Heart left ventricle (tissue), 16 donors: Measurements from ENCODE around the gene GRK3. TPM values are rescaled to one million over a fixed set of nuclear protein-coding genes. Genes with fewer than 3 reads are reported as not detected.

Experiments used
- ATAC-seq, 4 donors: fragments of 200-7000 bp; cut with Tn5 transposase; one replicate each; pipeline ENCODE4 v1.9.1; 2020 to 2022; ENCODE audit warnings: moderate library complexity in 4 of 4, mild to moderate bottlenecking in 3 of 4, moderate number of reproducible peaks in 1 of 4
- DNase-seq, 5 donors: peaks; one replicate each; pipeline ENCODE4 v3.0.0-alpha.2; 2020
- H3K27ac ChIP-seq, 12 donors: fragments of 200-600 bp; sonication (generic) in 4 of 12; one replicate each; pipeline versions ENCODE4 v1.5.0 to v1.8.0; 2016 to 2022; ENCODE audit warnings: mild to moderate bottlenecking in 2 of 12
- H3K27me3 ChIP-seq, 9 donors: fragments of 200-600 bp; sonication (generic) in 2 of 9; one replicate each; pipeline versions ENCODE4 v1.5.1 to v1.8.0; 2016 to 2022; ENCODE audit warnings: mild to moderate bottlenecking in 3 of 9
- H3K36me3 ChIP-seq, 9 donors: fragments of 200-600 bp; sonication (generic) in 2 of 9; one replicate each; pipeline versions ENCODE4 v1.5.0 to v1.8.0; 2018 to 2022; ENCODE audit warnings: mild to moderate bottlenecking in 2 of 9
- H3K4me1 ChIP-seq, 12 donors: fragments of 200-600 bp; sonication (generic) in 4 of 12; one replicate each; pipeline versions ENCODE4 v1.5.0 to v1.8.0; 2016 to 2022; ENCODE audit warnings: mild to moderate bottlenecking in 3 of 12
- H3K4me3 ChIP-seq, 12 donors: fragments of 200-600 bp; sonication (generic) in 4 of 12; one replicate each; pipeline versions ENCODE4 v1.5.0 to v1.8.0; 2017 to 2022; ENCODE audit warnings: mild to moderate bottlenecking in 9 of 12, moderate library complexity in 4 of 12
- H3K9me3 ChIP-seq, 12 donors: fragments of 200-600 bp; sonication (generic) in 4 of 12; one replicate each; pipeline versions ENCODE4 v1.5.0 to v1.8.0; 2016 to 2022; ENCODE audit warnings: mild to moderate bottlenecking in 1 of 12
- POLR2A ChIP-seq, 2 donors: fragments of 450-650 bp; IDR thresholded peaks; one replicate each; pipeline ENCODE4 v1.6.1; 2017; ENCODE audit warnings: antibody characterized with exemption in 2 of 2, mild to moderate bottlenecking in 2 of 2, moderate library complexity in 2 of 2
- WGBS, 4 donors: extraction: QIAGEN DNeasy Blood & Tissue Kit in 2 of 4; methylation state at CpG; one replicate each; pipeline versions ENCODE4 v1.1.5 to v1.1.7; 2013 to 2018; 5-methylcytosine and 5-hydroxymethylcytosine counted together
- intact Hi-C, 10 donors: fragments of 100-400 bp; cut with DNase I; formaldehyde crosslinking; loops; one replicate each; pipeline versions ENCODE4 v1.11.1 to v1.14.2; 2022
- polyA plus RNA-seq, 2 donors: library from polyadenylated mRNA; stranded (reverse); fragments of 200-250 nt; gene quantifications; one replicate each; pipeline ENCODE4 v1.2.3, GENCODE V29; 2013
- total RNA-seq, 9 donors: library from RNA; depleted of rRNA in 2 of 9; stranded (reverse); fragments of >200 nt in 2 of 9; fragmentation: NEBNext Ultra II Directional in 3 of 9; extraction: Animal tissue kit (Norgen Biotek cat#: 25700) in 3 of 9; gene quantifications; one replicate each; pipeline versions ENCODE4 v1.1.0 to v1.2.4, GENCODE V29; 2016 to 2023
- TF ChIP-seq, protein P1 (sequence below), 12 donors: fragments of 200-600 bp; sonication (generic) in 4 of 12; IDR thresholded peaks; one replicate each; pipeline versions ENCODE4 v1.5.0 to v1.8.0; 2018 to 2022; ENCODE audit warnings: antibody characterized with exemption in 12 of 12, mild to moderate bottlenecking in 5 of 12
- donor health status: ischemic (EF 13 %, LVEDD 7.1; RV severe dilation, severe dysfunction).
- donor health status: healthy with polysubstance abuse.
- donor health status: DM: no; HTN: yes; CAD: no.
- donor health status: DM: no; HTN: no; CAD: no.
- donor health status: ischemic (EF 25% LVEDD 6.9; RV normal size, moderate dysfunction).
- donor health status: ischemic (EF 25% LVEDD 5.7; RV mildly dilated, moderate dysfunction).
- donor health status: healthy.
- donor health status: DM: yes; HTN: yes; CAD: no.
- donor health status: ischemic (EF 35%, LVEDD 5.7; RV mildly dilated, moderate dysfunction).
- donor health status: nonischemic (EF 11% LVEDD 7.7; RV severe dilation, severe dysfunction).
- donor health status: DM: yes; HTN: yes; CAD: no.
- donor health status: PGD.
- donor health status: ischemic (EF 29% LVEDD 5.4; RV normal size, mild dysfunction).
- donor health status: nonischemic (EF 23%, LVEDD 6.1; RV moderate dilation, normal function).

Gene GRK3
- total and polyA plus RNA-seq, 11 donors: 1.1 to 16.2 (median 5.9) TPM

DNA sequence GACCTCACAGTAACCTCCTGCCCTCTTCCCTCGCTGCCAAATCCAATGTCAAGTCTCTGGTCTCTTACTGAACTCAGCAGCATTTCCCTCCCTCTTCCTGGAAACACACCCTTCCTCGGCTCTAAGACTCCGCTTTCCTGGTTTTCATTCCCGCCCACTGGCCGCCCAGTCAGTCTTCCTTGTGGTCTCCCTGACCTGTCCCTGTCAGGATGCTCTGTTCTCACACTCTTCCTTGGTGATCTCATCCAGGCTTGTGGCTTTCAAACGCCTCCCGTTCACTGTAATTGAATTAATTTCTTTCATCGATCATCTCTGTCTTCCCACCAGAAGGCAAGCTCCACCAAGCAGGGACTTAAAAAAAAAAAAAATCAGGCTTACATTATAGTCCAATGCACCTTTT is 211.1 kb downstream of the GRK3 start:
- 35 to 47% (median 44%) methylated on average over 8 of the region's 8 CpGs for WGBS, 4 donors
- no peak for DNase-seq
- H3K4me1 ChIP-seq: peaks cover 0 to 6% (median 0%) of the 10 kb centered on the region in 12 donors
- H3K9me3 ChIP-seq: no peaks in the 10 kb centered on the region
- no peak overlapping the region for H3K4me3 ChIP-seq
- peaks cover 0 to 87% (median 15%) of the 10 kb centered on the region in 9 donors for H3K36me3 ChIP-seq
- ATAC-seq: peak in 1 of 4 donors; percentile 4
- TF ChIP-seq, protein P1, sequence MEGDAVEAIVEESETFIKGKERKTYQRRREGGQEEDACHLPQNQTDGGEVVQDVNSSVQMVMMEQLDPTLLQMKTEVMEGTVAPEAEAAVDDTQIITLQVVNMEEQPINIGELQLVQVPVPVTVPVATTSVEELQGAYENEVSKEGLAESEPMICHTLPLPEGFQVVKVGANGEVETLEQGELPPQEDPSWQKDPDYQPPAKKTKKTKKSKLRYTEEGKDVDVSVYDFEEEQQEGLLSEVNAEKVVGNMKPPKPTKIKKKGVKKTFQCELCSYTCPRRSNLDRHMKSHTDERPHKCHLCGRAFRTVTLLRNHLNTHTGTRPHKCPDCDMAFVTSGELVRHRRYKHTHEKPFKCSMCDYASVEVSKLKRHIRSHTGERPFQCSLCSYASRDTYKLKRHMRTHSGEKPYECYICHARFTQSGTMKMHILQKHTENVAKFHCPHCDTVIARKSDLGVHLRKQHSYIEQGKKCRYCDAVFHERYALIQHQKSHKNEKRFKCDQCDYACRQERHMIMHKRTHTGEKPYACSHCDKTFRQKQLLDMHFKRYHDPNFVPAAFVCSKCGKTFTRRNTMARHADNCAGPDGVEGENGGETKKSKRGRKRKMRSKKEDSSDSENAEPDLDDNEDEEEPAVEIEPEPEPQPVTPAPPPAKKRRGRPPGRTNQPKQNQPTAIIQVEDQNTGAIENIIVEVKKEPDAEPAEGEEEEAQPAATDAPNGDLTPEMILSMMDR (IDR thresholded peaks at IDR 0.05): no peak
- TF ChIP-seq POLR2A (IDR thresholded peaks at IDR 0.05): no peak
- intact Hi-C loops: loop anchor here in 5 of 10 donors (2.0 to 10.0 kb wide), 4 partner anchors 71 to 559 kb away; no protein-coding TSS in a partner anchor
- H3K27me3 ChIP-seq: no peaks in the 10 kb centered on the region
- no peak overlapping the region for H3K27ac ChIP-seq

DNA sequence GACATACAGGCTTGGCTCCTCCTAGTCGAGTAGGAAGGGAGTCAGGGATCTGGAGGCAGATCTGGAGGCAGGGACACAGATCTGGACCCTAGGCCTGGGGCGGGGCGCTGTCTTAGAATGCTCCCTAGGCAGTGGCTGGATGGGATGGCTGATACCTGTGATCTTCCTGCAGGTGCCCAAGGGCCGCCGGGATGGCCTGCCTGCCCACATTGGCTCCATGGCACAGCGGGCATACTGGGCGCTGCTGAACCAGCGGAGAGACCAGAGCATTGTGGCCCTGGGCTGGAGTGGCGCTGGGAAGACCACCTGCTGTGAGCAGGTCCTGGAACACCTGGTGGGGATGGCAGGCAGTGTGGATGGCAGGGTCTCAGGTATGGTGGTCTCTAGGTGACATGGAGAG is 212.9 kb downstream of the GRK3 start:
- no peak overlapping the region for H3K4me3 ChIP-seq
- DNase-seq: no peak
- 86 to 91% (median 88%) methylated on average over 5 to 9 of the region's 9 CpGs for WGBS, 4 donors
- peaks cover 0 to 8% (median 0%) of the 10 kb centered on the region in 12 donors for H3K4me1 ChIP-seq
- no peak for ATAC-seq
- no peaks in the 10 kb centered on the region for H3K27me3 ChIP-seq
- H3K36me3 ChIP-seq: peaks cover 0 to 90% (median 24%) of the 10 kb centered on the region in 9 donors
- intact Hi-C loops: loop anchor here in 4 of 10 donors (5.0 to 10.0 kb wide), 3 partner anchors 73 to 557 kb away; no protein-coding TSS in a partner anchor
- H3K9me3 ChIP-seq: no peaks in the 10 kb centered on the region
- no peak overlapping the region for H3K27ac ChIP-seq
- TF ChIP-seq, protein P1 (IDR thresholded peaks at IDR 0.05): no peak
- no peak for TF ChIP-seq POLR2A (IDR thresholded peaks at IDR 0.05)

DNA sequence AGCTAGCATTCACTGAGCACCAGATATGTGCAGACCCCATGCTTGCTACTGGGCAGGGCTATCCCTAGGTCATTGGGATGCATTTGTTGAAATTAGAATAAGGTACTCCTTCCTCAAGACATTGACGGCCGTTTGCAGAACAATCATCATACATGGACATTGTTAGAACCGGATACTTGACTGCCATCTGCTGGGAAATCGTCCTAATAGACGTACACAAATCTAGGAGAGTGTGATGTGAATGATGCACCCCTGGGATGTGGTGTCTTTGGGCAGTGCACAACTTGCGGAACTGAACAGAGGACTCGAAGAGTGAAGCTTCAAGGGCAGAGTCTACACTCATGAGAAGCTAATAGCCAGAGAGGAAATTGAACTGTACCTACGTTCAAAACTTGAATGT is 213.4 kb downstream of the GRK3 start:
- ATAC-seq (no peak), DNase-seq (no peak)
- Histone ChIP-seq H3K4me3 (no peak overlapping the region), H3K4me1 (peaks cover 0 to 8% (median 0%) of the 10 kb centered on the region in 12 donors), H3K27me3 (no peaks in the 10 kb centered on the region), H3K27ac (no peak overlapping the region), H3K9me3 (no peaks in the 10 kb centered on the region), H3K36me3 (peaks cover 0 to 90% (median 29%) of the 10 kb centered on the region in 9 donors)
- no peak for TF ChIP-seq POLR2A (IDR thresholded peaks at IDR 0.05)
- TF ChIP-seq, protein P1 (IDR thresholded peaks at IDR 0.05): peak in 6 of 12 donors; percentile 19 to 39 (median 23)
- WGBS, 4 donors: 29 to 33% (median 32%) methylated on average over 8 of the region's 8 CpGs
- intact Hi-C loops: loop anchor here in 4 of 10 donors (5.0 to 10.0 kb wide), 3 partner anchors 73 to 557 kb away; no protein-coding TSS in a partner anchor

Other genes with a start within 250 kb of the GRK3 start
- 100 to 1,000 TPM; 156 to 301 (median 193) TPM for gene MYO18B, start 177.5 kb downstream of the GRK3 start, total RNA-seq
- 100 to 1,000 TPM; 140 to 216 TPM for gene MYO18B, start 177.5 kb downstream of the GRK3 start, polyA plus RNA-seq